NCI-H2227 treated with DMSO at 0.1 percent for 48 hours (cell line): ENCODE results near the gene PALLD.

Experiments
- DNase-seq: peaks from one replicate; lab custom pipeline; 2025; lab: John Stamatoyannopoulos, UW

Gene PALLD

DNA sequence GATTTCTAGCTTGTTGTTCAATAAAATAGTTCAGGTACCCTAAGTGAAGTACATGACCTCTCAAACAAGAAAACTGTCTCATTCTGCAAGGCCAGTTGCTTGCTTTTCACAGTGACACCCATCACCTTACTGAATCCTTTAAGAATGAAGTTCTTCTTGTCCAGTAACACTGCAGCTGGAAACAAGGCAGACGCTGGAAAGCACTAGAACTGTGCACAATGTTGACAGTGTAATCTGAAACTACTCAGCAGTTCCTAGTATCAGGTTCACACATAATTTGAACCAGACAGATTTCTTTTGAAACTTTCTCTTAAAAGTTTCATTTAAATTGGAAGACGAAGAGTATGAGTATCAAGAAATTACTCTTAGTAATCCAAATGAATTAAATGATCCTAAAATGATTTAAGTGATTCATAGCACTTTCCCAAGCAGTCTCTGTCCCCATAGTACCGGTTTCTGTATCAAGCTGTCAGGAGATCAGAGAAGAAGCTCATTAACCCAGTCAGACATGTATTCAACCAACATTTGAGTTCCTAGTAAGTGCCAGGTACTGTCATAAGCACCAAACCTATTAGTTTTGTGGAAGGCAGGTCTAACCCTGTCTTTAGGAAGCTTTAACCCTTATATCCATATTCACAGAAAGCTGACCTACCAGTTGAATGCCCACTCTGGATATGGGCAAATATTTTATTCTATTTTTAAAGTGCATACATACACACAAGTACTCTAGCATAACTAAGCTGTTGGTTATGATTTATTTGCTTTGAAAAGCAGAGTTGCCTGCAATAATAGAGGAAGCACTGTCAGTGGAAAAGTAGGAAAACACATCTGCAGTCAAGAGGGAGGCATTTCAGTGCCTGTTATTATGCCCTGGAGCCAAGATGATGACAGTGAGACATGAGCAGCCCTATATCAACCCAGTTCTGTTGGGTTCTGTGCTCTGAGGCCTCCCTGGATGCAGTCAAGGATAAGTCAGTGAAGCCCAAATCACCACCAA, 63.6 kb downstream of the PALLD start:
- no peak for DNase-seq

DNA sequence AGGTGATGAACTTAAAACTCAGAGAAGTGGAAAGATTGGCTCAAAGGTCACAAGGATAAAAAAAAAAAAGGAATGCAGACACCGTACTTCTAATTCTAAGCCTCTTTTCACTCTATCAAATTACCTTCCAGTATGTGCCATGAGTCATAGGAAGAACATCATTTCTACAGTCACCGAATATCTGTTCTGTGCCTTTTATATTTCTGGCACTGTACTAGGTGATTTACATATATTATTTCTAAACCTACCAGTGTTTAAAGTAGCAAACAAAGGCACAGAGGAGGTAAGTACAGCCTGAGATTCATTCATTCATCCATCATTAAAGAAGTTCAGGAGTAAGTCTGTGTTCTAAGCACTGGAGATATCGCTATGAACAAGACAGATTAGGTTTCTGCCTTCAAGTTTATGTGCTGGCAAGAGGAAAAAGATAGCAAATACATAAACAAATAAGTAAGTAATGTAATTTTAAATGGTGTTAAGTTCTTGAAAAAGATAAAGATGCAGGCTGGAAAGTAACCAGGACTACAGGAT, 65.3 kb downstream of the PALLD start:
- DNase-seq, result no peak

DNA sequence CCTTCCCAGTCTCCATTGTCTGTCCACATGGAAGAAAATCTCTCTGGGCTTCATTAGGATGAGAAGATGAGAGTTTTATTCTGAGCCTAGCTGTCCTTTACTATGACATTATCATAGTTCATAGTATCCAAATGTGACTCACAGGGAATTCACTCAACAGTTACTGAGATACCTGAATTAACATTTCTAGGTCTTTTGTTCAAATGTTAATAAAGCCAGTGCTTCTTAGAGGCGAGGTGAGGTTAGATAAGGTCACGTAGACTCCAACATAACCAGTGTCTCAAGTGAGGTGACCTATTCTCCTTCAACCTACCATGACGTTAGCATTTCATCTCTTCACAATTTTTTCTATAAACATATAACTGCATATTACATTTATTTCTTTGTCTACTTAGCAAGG, 67.2 kb downstream of the PALLD start:
- no peak for DNase-seq

DNA sequence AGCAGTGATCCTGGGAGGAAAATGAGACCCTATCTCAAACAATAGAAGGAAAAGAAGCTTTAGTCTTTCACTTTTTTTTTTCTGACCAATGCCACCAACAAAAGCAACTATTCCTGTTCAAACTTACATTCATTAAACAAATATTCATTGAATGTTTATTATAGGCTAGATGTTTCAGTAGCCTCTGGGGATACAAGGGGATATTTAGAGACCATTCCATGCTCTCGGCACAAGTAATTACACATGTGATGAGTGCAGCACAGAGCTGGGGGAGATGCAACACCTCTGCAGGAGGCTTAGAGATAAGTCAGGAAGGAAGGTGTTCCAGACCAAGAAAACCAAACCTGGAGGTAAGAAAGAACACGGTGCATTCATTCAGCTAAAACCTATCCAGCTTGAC, 68.3 kb downstream of the PALLD start:
- no peak for DNase-seq

DNA sequence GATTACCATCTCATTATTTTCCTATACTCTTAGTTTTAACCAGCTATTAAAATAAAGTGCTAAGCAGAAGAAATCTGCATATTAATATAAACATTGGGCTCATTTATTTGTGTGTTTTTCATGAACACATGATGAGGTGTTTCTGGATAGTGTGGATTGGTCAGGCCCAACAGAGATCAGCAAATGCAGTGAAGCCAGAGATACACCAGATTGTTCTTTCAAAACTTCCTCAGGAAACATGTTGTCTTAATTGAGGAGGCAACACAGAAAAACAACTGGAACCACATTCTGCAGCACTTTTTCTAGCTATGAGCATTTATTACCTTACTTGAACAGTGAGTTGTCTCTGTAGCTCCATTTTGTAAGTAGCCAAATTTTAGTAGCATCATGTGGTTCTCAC, 69.9 kb downstream of the PALLD start:
- no peak for DNase-seq

DNA sequence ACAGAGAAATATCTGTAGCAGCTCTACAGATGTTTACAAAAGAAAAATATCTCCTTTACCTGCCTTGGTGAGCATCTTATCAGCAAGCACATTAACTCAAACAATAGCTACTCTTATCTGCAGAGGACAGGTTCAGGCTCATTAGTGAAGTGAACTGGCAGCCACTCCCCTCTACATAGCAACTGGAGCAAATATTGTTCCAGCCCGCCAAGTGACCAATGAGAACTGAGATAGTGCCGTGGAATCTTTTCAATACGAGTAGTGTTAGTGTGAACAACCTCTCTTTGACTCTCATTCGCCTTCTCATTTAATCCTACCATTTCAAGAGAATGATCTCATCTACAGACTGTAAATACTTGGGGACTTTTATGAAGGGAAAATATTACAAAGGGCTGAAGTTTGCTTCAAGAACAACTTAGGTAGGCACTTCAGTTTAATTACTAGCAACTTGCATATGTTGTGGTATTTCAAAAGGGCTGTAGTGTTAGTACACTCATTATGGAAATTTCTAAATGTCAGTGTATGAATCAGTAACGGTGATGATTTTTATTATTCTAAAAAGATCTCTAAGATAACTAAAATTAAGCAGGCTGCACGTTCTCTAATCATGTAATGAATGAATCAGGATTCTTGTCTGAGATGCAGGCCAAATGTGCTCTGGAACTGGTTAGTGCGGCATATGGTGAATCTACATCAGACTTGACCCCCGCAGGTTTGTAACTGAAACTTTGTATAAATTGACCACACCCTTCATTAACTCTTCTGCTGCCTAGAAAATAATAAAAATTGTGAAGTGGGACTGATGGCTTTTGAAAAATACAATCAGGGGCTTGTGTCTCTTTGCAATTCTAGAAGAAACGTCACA, 72.4 kb downstream of the PALLD start:
- no peak for DNase-seq

DNA sequence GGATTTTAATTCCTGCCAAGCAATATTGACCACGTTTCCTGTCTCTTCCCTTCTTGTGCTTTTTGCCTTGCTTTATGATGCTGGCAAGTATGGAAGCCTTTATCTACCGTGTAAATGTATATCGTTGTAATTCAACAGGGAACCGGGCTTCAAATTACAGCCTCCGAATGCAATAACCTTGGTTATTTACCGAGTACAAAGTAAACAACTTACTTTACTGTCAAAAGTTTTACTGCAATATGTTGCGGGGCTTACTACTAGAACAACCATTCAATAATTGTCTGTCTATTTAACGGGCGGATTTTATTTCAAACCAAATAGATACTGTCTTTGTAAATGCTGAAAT, 73.1 kb downstream of the PALLD start:
- no peak for DNase-seq

DNA sequence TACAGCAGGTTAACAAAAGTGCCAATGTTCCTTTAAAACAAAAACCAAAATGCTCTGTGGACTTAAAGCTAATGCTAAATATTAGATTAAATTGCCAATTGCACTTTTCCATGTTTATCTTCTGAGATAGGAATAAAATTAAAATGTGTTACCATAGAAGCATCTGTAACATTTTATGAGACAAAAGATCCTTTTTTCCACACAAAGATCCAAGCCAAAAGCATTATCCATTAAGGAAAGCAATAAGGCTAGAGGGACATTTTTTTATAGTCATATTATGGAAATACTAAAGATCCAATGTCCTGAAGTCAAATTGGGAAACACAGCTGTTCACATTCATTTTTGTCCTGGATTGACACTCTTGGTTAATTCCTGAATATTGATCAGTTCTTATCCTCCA, 73.6 kb downstream of the PALLD start:
- no peak for DNase-seq

DNA sequence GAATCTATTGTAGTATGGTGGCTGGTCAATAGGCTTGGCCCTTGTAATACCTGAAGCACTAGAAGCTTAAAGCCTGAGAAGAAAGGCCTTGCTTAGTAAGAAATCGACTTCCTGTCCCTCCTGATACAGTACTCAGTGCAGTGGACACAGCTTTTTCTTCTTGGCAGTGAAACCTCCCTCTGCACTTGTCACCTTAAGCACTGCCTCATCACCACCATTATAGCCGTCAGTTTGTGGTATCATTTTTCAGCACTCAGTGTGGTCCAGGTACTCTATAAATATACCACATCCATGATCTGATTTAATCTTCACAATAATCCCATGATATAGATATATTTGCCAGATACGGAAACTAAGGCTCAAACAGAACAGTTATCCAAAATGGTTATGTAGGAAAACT, 75.2 kb downstream of the PALLD start:
- DNase-seq, result no peak

DNA sequence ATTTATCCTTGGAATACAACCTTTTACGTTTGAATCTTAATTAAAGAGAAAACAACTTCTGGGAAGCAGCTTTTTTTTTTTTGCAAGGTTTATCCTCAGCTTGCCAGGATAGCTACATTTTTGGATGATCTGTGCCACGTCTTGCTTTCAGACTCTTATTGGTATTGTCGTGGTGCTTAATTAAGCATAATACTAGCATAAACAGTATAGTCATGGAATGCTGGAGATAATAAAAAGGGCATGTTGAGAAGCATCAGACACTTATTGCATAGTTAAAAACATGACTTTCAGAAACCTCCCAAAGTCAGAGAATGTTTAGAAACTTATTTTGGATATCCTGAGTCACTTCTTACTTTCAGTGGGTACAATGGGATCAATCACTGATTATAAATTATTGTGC, 77.0 kb downstream of the PALLD start:
- DNase-seq, result no peak

DNA sequence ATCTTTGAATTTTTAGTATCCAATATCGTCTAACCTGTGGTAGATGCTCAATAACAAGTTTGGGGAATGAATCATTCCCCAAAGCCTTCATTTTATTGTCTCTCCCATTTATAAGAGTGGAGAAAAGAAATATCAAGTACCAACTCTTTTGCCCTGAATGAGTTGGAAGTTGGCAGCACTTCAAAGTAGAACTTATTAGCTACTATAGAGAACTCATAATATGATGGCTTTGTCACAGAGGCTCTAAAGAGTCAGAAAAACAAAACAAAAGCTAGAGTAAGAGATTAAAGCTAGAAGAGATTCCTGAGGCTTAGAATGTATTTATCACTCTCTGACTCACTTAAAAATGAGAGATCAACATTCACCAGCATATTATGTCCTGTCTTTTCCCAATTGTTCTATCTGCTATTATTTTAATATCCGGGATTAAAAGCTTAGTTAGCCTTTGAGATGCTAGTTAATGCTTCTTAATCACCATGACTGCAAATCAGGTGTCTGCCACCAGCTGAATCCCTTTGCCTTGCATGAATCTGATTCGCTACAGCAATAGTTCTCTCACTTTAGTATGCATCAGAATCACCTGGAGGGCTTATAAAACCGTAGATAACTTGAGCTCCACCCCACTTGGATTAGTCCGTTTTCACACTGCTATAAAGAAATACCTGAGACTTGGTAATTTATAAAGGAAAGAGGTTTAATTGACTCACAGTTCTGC, 77.9 kb downstream of the PALLD start:
- DNase-seq, result no peak

DNA sequence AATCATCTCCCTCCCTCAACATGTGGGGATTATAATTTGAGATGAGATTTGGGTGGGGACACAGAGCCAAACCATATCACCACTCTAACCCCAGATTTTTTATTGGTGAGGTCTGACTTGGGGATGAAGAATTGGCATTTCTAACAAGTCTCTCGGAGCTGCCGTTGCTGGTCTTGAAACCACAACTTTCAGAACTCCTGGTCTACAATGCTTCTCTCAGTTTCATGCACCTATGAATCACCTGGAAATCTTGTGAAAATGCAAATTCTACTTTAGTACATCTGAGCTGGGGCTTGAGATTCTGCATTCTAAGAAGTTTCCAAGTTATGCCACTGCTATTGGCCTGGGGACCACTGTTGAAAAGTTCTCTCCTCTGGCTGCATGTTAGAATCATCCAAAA, 78.6 kb downstream of the PALLD start:
- no peak for DNase-seq

DNA sequence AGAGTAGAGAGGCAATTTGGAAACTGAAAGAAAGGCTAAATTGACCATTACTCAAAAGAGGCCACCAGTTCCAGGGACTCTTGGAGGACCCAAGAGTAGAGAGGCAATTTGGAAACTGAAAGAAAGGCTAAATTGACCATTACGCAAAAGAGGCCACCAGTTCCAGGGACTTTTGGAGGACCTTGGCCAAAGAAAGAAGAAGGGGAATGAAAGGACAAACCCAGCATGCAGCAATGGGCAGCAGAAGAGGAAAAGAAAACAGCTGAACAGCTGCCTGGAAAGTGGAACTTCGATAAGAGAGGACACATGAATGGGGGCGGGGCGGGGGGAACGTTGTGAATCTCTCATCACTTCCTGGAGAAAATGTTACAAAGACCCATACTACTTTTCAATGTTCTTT, 80.8 kb downstream of the PALLD start:
- DNase-seq, result no peak

DNA sequence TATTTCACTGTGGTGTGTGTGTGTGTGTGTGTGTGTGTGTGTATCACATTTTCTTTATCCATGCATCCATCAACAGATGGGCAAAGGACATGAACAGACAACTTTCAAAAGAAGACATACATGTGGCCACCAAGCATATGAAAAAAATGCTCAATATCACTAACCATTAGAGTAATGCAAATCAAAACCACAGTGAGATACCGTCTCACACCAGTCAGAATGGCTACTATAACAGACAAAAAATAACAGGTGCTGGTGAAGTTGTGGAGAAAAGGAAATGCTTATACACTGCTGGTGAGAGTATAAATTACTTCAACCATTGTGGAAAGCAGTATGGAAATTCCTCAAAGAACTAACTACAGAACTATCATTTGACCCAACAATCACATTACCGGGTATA, 83.4 kb downstream of the PALLD start:
- no peak for DNase-seq

DNA sequence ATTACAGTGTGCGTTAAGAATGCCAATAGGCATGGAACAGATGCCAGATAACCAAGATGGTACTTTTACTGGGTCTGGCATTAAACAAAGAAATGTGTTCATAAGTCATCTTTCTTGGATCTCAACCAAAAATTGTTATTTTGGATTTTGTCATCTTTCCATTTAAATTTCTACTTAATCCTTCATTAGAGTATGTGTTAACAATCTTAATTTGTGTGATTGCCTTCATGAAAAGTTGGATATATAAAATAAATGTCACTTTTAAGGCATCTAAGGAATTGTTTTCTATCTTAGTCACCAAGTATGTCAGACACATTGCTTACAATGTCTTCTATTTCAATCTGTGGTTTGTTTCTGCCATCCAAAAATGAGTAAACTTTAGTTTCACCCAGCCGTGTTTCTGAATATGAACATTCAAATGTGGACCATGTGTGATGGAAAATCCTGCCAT, 87.5 kb downstream of the PALLD start:
- no peak for DNase-seq

DNA sequence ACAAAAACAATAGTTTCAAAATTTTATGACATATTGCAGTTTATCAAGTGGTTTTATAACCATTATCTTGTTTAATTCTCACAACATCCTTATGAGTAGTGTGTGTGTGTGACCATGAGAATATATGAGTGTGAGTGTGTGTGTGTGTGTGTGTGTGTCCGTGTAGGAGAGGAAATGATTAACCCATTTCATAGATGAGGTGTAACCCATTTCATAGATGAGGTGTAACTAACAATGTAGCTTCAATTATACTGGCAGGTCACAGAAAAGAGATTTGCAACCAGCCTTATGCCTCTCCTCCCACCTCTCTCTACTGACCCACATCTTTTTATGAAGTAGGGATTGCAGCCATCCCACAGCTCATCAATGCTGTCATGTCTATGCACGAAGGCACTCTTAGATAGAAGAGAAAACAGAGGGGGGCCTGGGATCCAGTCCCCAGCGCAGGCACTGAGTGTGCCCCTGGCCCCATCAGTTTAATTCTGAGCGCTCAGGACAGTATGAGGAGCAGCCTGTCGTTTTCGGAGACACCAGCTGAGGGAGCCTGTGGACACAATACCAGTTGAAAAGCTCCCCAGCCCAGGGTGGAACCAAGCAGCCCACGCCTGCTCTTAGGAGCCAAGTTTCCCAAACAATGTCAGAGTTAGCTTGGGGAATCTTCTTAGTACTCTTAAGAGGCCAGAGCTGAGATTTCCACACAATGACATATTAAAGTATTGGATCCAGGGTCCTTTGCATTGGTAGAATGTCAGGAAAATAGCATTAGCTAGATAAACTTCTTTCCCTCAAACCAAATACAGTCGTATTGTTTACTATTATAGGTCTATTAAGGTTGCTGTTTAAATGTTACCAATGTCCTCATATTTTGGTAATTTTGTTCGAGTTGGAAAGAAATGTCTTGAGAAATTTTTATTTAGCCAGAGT, 88.6 kb downstream of the PALLD start:
- DNase-seq, result peak; percentile 25

DNA sequence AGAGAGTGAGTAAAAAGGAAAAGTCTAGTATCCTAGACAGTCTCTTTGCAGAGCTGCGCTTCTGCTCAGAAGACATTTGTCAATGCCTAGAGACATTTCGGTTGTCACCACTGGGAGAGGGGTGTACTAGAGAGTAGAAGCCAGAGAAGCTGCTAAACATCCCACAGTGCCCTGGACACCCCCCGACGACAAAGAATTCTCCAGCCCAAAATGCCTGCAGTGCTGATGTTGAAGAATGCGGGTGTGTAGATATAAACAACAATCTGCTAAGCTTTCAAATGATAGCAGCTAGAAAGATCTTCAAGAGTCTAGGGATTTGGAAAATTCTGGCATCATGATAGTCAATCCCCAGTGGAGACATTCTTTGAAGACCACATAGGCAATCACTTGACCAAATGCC, 90.1 kb downstream of the PALLD start:
- DNase-seq, result no peak

DNA sequence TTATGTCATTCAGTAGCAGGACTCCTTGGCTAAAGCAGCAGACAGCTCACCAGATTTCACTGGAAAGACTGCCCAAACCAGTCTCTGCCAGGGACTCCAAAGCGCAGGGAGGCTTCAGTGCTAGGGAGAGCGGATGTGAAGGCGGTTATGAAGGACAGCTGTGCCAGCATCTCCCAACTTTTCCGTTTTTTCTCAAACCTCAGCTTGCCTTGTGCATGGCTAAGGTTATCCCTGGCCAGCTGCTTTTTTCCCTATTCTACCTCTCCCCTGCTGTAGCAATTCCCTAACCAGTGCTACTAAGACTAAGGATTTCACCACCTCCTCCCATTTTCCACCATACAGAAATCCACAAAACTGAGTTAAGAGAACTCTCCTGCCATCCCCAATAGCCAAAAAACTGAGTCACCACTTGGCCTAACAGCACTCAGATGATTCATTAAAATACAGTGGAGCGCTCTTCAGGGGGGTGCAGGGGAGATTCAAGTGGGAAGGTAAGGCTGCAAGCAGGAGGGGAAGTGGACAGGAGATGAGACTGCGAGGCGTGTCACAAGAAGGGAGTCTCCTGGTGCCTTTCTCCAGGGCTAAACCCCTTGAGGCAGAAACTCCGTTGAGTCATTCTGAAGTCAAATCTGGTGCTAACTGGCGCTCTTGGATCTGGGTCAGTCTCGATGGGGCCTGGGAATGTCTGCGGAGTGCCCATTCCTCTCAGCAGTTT, 90.7 kb downstream of the PALLD start:
- no peak for DNase-seq

DNA sequence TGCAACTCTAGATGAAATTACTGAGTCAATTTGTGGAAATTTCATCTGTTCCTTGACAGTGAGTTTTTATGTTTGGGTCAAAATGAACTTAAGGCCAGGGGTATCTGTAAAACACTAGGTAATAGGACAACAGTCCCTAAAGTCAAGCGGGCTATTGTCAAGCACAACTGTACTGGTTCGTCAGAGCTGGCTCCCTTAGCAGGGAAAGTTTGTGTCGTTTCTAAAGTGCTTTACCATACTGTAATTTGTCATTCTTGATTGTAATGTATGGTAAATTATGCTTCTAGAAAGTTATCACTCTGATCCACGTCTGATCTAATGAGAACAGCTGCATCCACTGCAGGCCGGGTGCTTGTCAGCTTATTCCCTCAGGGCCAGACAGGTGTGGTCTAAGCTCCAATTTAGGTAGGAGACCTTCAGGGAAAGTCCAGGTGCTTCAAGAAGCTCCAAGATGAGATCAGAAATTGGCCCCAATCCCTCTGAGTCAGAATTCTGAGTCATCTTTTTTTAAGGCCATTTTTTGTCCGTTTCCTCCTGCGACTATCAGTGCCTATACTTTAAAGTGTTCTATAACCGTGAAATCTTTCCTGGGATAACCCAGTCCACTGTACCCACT, 92.2 kb downstream of the PALLD start:
- no peak for DNase-seq

DNA sequence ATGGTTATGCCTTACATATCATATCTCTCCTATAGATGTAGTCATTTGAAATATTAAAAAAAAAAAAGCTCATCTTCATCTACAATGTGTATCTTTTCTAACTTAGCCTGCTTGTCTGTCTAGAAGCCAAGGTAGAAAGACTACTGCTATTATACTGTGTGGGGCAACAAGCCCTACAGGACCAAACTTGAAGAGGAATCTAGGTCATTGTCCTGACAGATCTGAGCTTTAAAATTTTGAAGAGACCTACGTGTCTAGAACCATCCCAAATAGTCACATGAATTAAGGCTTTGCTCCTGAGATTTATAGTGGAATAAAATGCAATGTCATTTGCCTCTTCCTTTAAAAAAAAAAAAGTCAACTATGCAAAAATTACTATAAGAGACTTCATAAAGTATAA, 95.8 kb downstream of the PALLD start:
- DNase-seq, result no peak
